ENCODE measurements around the gene ZNF609. TPM values are rescaled to one million over a fixed set of nuclear protein-coding genes. Genes with fewer than 3 reads are reported as not detected.
A peak's percentile ranks its signal among the peaks of the same experiment; 100 is the strongest.

ZNF609 gene
- total and polyA plus RNA-seq, 4 donors: 5.4 to 46.7 (median 23.6) TPM

DNA sequence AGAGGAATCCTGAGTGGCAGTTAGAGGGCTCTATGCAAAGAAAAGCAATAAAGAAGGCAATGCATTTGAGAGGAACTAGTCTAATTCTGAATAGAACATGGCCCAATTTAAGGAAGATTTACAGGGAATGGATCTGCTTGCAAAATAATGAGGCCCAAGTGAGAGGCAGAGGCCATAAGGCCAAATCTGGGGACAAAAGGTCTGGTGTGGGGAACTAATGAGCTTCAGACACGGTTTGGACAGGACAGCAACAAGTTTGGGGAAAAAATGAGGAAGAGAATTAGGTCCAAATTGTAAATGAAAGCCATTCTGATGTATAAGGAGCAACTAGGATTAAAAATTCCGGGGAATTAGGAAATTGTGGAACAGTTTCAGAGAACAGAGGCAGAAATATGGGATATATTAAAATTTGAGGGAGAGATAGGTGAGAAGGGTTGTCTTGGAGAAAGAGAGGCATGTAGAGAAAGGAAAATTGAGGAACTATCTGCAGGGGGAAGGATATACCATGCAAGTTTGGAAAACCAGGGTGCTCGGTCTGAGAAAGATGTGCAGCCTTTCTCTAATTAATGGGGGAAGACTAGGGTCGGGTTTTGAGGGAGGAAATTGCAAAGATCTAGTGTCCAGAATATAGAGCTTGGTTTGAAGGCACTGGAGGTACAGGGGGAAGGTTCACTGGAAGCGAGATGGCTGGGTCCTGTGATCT is 241.3 kb downstream of the ZNF609 start:
- ATAC-seq (ENCODE audit: low FRiP score): no peak
- Histone ChIP-seq H3K4me1 (ENCODE audit: control insufficient read depth in 1 of 2, insufficient read depth in 2 of 2, low read length in 2 of 2) (peaks cover 7 to 14% of the 10 kb centered on the region in 2 donors), H3K36me3 (ENCODE audit: control insufficient read depth in 1 of 2, insufficient read depth in 2 of 2, low read length in 1 of 2) (no peaks in the 10 kb centered on the region), H3K27ac (ENCODE audit: low read depth in 1 of 2, low read length in 2 of 2) (peak overlapping the region; percentile 3 to 12), H3K27me3 (ENCODE audit: control insufficient read depth in 1 of 2, insufficient read depth in 2 of 2, low read length in 1 of 2) (no peaks in the 10 kb centered on the region), H3K9me3 (ENCODE audit: control insufficient read depth, low read length) (no peaks in the 10 kb centered on the region), H3K4me3 (ENCODE audit: low read length in 2 of 2) (peak overlapping the region; percentile 30 to 72)
- WGBS, 2 donors: 9 to 13% methylated on average over 5 of the region's 5 CpGs
- intact Hi-C loops (cut with DNase I): no loop called here
- peak in 1 of 2 donors; percentile 6 for DNase-seq

DNA sequence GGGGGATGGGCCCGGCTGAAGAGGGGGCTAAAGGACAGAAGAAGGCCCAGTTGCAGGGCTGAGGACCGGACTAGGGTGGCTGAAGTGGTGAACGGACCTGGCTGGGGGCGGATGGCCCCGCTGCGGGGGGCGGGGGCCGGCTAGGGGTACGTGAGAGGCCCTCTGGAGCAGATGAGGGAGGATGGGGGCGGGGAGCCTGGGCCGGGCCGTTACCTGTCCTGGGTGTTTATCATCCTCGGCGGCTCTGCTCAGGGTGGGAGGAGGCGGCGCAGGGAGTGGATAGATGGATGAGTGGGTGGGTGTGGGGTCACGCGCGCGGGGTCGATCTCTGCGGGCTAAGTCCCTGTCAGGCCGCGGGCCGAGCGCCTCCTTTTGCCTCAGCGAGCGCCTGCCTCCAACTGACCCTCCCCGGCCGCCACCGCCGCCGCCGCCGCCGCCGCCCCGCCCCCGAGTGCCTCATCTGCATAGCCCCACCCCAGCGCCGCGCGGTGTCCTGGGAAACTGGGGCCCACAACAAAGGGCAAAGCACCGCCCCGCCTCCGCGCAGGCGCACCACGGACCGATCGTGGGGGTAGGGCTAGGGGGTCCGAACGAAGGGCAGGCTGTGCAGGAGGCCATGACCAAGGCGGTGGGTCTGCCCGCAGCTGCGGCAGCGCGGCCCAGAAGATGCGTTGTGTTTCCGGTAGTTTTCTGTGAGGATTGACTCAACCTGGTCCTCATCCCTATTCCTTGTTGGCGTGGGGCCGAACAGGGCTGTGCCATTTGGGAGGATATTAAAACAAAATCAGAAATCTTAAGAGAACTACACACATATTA is 242.6 kb downstream of the ZNF609 start:
- H3K27me3 ChIP-seq (ENCODE audit: control insufficient read depth in 1 of 2, insufficient read depth in 2 of 2, low read length in 1 of 2): no peaks in the 10 kb centered on the region
- DNase-seq (peak; percentile 98 to 99), ATAC-seq (ENCODE audit: low FRiP score) (peak; percentile 97)
- peaks cover 4 to 8% of the 10 kb centered on the region in 2 donors for H3K4me1 ChIP-seq (ENCODE audit: control insufficient read depth in 1 of 2, insufficient read depth in 2 of 2, low read length in 2 of 2)
- H3K4me3 ChIP-seq (ENCODE audit: low read length in 2 of 2): peak overlapping the region; percentile 68 to 72
- H3K36me3 ChIP-seq (ENCODE audit: control insufficient read depth in 1 of 2, insufficient read depth in 2 of 2, low read length in 1 of 2): no peaks in the 10 kb centered on the region
- WGBS, 2 donors: 0 to 1% methylated on average over 42 to 62 of the region's 62 CpGs
- intact Hi-C loops (cut with DNase I): no loop called here
- peak overlapping the region in 1 of 2 donors; percentile 66 for H3K27ac ChIP-seq (ENCODE audit: low read depth in 1 of 2, low read length in 2 of 2)
- no peaks in the 10 kb centered on the region for H3K9me3 ChIP-seq (ENCODE audit: control insufficient read depth, low read length)

DNA sequence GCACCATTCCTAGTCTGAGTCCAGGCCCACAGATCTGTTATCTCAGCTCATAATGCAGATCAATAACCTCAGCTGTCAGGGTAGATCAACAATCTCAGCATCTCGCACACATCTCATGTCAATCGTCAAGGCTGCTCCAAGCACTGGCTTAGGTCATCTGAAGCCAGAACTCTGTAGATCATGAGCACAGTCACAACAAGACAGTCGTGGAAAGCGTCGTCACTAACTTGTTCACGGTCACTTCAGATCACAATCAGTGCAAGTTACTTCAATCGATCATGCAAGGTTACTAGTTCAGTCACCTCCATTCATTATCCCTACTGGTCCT is 243.2 kb downstream of the ZNF609 start:
- DNase-seq (no peak), ATAC-seq (ENCODE audit: low FRiP score) (no peak)
- Histone ChIP-seq H3K36me3 (ENCODE audit: control insufficient read depth in 1 of 2, insufficient read depth in 2 of 2, low read length in 1 of 2) (no peaks in the 10 kb centered on the region), H3K27me3 (ENCODE audit: control insufficient read depth in 1 of 2, insufficient read depth in 2 of 2, low read length in 1 of 2) (no peaks in the 10 kb centered on the region), H3K27ac (ENCODE audit: low read depth in 1 of 2, low read length in 2 of 2) (peak overlapping the region in 1 of 2 donors; percentile 58), H3K4me1 (ENCODE audit: control insufficient read depth in 1 of 2, insufficient read depth in 2 of 2, low read length in 2 of 2) (peaks cover 4 to 6% of the 10 kb centered on the region in 2 donors), H3K9me3 (ENCODE audit: control insufficient read depth, low read length) (no peaks in the 10 kb centered on the region), H3K4me3 (ENCODE audit: low read length in 2 of 2) (peak overlapping the region; percentile 61 to 72)
- 27 to 37% methylated on average over 7 of the region's 7 CpGs for WGBS, 2 donors
- intact Hi-C loops (cut with DNase I): no loop called here

DNA sequence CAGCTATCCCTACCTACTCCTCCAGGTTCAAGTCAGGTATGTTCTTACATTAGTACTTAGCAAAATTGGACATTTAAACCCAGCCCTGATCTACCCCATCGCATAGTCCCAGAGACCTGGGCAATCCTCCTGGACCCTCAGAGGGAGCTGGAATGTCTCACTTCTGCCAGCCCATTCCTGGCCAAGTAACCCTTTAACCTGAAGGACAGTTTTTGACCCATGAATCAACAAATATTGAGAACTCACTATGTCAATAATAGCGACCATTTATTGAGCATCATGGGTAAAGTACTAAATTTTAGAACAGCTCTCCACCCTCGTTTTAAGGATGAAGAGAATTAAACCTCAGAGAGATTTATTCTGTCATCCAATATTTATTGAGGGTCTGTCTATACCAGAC is 244.6 kb downstream of the ZNF609 start:
- intact Hi-C loops (cut with DNase I): no loop called here
- WGBS, 2 donors: 83 to 86% methylated on average over 3 of the region's 3 CpGs
- no peaks in the 10 kb centered on the region for H3K9me3 ChIP-seq (ENCODE audit: control insufficient read depth, low read length)
- H3K4me3 ChIP-seq (ENCODE audit: low read length in 2 of 2): no peak overlapping the region
- DNase-seq: no peak
- H3K36me3 ChIP-seq (ENCODE audit: control insufficient read depth in 1 of 2, insufficient read depth in 2 of 2, low read length in 1 of 2): no peaks in the 10 kb centered on the region
- no peaks in the 10 kb centered on the region for H3K27me3 ChIP-seq (ENCODE audit: control insufficient read depth in 1 of 2, insufficient read depth in 2 of 2, low read length in 1 of 2)
- no peak for ATAC-seq (ENCODE audit: low FRiP score)
- H3K27ac ChIP-seq (ENCODE audit: low read depth in 1 of 2, low read length in 2 of 2): no peak overlapping the region
- H3K4me1 ChIP-seq (ENCODE audit: control insufficient read depth in 1 of 2, insufficient read depth in 2 of 2, low read length in 2 of 2): peaks cover 0 to 2% of the 10 kb centered on the region in 2 donors

DNA sequence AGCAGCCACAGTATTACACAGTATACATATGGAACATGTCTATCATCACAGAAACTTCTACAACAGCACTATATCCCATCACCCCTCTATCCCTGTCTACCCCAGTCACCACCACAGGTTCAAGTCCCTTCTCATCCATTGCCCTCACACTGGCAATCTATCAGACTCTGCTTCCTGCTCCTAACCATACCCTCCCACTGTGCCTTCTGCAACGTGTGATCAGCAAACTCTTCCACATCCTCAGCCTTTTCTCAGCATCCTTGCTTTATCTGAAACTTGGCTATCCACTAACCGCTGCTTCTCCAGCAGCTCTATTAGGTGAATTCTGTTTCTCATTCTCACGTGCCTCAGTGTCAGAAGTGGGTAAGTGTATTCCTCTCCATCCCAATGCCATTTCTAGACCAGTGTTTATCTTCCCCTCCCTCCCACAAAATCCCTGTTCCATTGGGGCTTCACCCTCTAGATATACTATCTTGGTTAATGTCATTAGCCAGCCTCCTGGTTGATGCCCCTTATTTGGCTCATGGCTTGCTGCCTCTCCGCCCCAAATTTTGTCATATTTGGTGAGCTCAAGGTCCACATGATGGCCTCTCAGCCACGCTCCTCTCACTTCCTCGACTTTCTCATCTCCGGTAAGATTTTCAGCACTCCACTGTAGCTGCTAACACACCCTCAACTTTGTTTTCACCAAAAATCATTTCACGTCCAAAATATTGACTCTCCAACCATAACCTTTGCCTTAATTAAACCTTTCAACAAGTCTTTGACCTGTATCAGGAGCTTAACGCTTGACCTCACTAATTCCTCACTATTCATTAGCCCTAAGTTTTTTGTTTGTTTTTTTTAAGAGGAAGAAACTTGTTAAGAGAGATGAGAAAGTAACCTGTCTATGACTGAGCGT is 245.9 kb downstream of the ZNF609 start:
- H3K36me3 ChIP-seq (ENCODE audit: control insufficient read depth in 1 of 2, insufficient read depth in 2 of 2, low read length in 1 of 2): no peaks in the 10 kb centered on the region
- intact Hi-C loops (cut with DNase I): no loop called here
- DNase-seq: peak; percentile 9 to 16
- H3K27me3 ChIP-seq (ENCODE audit: control insufficient read depth in 1 of 2, insufficient read depth in 2 of 2, low read length in 1 of 2): no peaks in the 10 kb centered on the region
- no peaks in the 10 kb centered on the region for H3K4me1 ChIP-seq (ENCODE audit: control insufficient read depth in 1 of 2, insufficient read depth in 2 of 2, low read length in 2 of 2)
- no peak overlapping the region for H3K4me3 ChIP-seq (ENCODE audit: low read length in 2 of 2)
- 90% methylated on average over 10 of the region's 10 CpGs for WGBS, 2 donors
- no peak overlapping the region for H3K27ac ChIP-seq (ENCODE audit: low read depth in 1 of 2, low read length in 2 of 2)
- H3K9me3 ChIP-seq (ENCODE audit: control insufficient read depth, low read length): no peaks in the 10 kb centered on the region
- ATAC-seq (ENCODE audit: low FRiP score): no peak

DNA sequence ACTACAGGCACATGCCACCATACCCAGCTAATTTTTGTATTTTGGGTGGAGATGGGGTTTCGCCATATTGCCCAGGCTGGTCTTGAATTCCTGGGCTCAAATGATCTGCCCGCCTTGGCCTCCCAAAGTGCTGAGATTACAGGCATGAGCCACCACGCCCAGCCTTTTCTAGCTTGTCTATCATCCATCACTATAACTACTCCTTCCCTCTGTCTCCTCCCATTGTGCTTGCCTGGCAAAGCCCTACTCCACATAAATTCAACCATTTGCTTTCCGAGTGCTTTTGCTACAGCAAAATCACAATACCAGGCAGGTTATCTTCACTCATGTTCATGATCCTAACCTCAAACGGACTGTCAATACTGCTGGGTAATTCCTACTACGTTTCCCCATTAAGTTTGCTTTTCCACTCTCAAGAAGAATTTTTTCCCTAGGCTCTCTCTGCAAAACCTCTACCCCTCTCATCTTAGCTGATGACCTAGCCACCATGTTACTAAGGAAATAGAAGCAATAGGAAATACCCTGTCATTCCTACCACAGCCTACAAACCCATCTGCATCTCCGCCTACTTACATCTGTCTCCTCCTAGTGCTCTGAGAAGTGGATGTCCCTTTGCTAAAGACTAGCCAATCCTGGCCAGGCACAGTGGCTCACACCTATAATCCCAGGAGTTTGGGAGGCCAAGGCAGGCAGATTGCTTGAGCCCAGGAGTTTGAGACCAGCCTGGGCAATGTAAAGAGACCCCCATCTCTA is 250.5 kb downstream of the ZNF609 start:
- Histone ChIP-seq H3K27ac (ENCODE audit: low read depth in 1 of 2, low read length in 2 of 2) (no peak overlapping the region), H3K4me1 (ENCODE audit: control insufficient read depth in 1 of 2, insufficient read depth in 2 of 2, low read length in 2 of 2) (no peaks in the 10 kb centered on the region), H3K9me3 (ENCODE audit: control insufficient read depth, low read length) (no peaks in the 10 kb centered on the region), H3K4me3 (ENCODE audit: low read length in 2 of 2) (no peak overlapping the region), H3K27me3 (ENCODE audit: control insufficient read depth in 1 of 2, insufficient read depth in 2 of 2, low read length in 1 of 2) (no peaks in the 10 kb centered on the region), H3K36me3 (ENCODE audit: control insufficient read depth in 1 of 2, insufficient read depth in 2 of 2, low read length in 1 of 2) (no peaks in the 10 kb centered on the region)
- ATAC-seq (ENCODE audit: low FRiP score) (no peak), DNase-seq (peak in 1 of 2 donors; percentile 2)
- intact Hi-C loops (cut with DNase I): no loop called here
- 89 to 95% methylated on average over 7 of the region's 7 CpGs for WGBS, 2 donors

DNA sequence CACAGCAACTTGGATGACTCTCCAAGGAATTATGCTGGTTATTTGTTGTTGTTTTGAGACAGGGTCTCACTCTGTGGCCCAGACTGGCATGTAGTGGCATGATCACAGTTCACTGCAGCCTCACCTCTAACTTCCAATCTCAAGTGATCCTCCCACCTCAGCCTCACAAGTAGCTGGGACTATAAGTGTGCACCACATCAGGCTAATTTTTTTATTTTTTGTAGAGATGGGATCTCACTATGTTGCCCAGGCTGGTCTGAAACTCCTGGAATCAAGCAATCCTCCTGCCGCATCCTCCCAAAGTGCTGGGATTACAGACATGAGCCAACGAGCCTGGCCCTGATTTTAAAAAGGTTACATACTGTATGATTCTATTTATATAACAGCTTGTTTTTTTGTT is 252.0 kb downstream of the ZNF609 start:
- Histone ChIP-seq H3K4me3 (ENCODE audit: low read length in 2 of 2) (no peak overlapping the region), H3K4me1 (ENCODE audit: control insufficient read depth in 1 of 2, insufficient read depth in 2 of 2, low read length in 2 of 2) (no peaks in the 10 kb centered on the region), H3K27me3 (ENCODE audit: control insufficient read depth in 1 of 2, insufficient read depth in 2 of 2, low read length in 1 of 2) (no peaks in the 10 kb centered on the region), H3K9me3 (ENCODE audit: control insufficient read depth, low read length) (no peaks in the 10 kb centered on the region), H3K36me3 (ENCODE audit: control insufficient read depth in 1 of 2, insufficient read depth in 2 of 2, low read length in 1 of 2) (no peaks in the 10 kb centered on the region), H3K27ac (ENCODE audit: low read depth in 1 of 2, low read length in 2 of 2) (no peak overlapping the region)
- intact Hi-C loops (cut with DNase I): no loop called here
- no peak for ATAC-seq (ENCODE audit: low FRiP score)
- DNase-seq: peak in 1 of 2 donors; percentile 13
- WGBS, 2 donors: 82 to 84% methylated on average over 2 of the region's 2 CpGs

DNA sequence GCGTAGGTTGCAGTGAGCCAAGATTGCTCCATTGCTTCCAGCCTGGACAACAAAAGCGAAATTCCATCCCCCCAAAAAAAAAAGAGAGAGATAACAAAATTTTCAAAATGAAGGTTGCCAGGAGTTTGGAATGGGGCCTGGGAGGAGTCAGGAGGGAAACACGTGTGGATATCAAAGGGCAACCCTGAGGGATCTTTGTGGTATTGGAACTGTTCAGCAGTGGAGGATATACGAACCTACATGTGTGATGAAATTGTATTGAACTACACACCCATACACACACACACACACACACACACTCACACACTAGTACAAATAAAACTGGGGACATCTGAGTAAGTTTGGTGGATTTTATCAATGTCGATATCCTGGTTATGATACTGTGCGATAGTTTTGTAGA is 253.2 kb downstream of the ZNF609 start:
- Histone ChIP-seq H3K27me3 (ENCODE audit: control insufficient read depth in 1 of 2, insufficient read depth in 2 of 2, low read length in 1 of 2) (no peaks in the 10 kb centered on the region), H3K36me3 (ENCODE audit: control insufficient read depth in 1 of 2, insufficient read depth in 2 of 2, low read length in 1 of 2) (no peaks in the 10 kb centered on the region), H3K27ac (ENCODE audit: low read depth in 1 of 2, low read length in 2 of 2) (no peak overlapping the region), H3K9me3 (ENCODE audit: control insufficient read depth, low read length) (no peaks in the 10 kb centered on the region), H3K4me1 (ENCODE audit: control insufficient read depth in 1 of 2, insufficient read depth in 2 of 2, low read length in 2 of 2) (no peaks in the 10 kb centered on the region), H3K4me3 (ENCODE audit: low read length in 2 of 2) (no peak overlapping the region)
- intact Hi-C loops (cut with DNase I): no loop called here
- WGBS, 2 donors: 79 to 86% methylated on average over 6 of the region's 6 CpGs
- ATAC-seq (ENCODE audit: low FRiP score) (no peak), DNase-seq (no peak)
